HG03060 (cell line): ENCODE results near the gene CHN1.

ENCODE experiments used
- ATAC-seq: cut with Tn5 transposase; IDR thresholded peaks from one replicate; pipeline ENCODE4 v1.9.1; 2021; ENCODE audit warnings: low read depth, moderate number of reproducible peaks; ENCODE audit not compliant: unreplicated experiment

CHN1 gene, protein sequence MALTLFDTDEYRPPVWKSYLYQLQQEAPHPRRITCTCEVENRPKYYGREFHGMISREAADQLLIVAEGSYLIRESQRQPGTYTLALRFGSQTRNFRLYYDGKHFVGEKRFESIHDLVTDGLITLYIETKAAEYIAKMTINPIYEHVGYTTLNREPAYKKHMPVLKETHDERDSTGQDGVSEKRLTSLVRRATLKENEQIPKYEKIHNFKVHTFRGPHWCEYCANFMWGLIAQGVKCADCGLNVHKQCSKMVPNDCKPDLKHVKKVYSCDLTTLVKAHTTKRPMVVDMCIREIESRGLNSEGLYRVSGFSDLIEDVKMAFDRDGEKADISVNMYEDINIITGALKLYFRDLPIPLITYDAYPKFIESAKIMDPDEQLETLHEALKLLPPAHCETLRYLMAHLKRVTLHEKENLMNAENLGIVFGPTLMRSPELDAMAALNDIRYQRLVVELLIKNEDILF

DNA sequence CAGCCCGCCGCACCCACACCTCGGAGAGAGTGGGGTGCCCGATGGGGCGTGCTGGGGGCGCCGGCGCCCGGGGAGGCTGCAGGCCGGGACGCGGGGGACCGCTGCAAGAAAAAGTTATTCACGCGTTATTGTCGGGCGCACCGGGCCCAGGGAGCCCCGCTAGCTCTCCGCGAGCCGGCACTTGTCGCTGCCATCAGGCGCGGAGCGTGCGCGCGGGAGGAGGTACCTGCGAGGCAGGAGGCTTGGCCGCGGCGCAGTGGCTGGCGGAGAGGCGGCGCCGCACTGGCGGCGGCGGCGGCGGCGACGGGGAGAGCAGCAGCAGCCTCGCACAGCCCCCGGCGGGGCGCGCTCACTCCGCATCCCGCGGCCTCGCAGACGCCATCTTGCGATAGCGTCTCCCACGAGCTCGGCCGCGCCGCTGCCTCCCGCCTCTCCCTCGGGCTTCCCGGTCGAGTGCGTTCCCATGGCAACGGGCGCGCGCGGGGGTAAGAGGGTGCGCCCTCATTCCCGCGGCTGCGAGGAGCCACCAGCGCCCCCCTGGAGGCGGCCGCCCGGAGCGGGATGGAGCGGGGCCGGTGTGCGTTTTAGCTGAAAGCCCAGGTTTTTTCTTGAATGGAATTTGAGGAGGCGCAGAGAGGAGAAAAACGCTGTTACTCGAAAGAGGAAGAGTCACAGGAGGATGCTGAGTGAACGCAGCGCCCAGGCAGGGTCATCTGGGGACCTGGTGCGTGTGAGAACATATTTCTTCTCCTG, at the start of gene CHN1:
Gene CHN1 (minus strand): TSS at position 402 of the 753 bp plus-strand sequence. CDS start 469 bp downstream, outside the sequence.
- ATAC-seq = no peak

DNA sequence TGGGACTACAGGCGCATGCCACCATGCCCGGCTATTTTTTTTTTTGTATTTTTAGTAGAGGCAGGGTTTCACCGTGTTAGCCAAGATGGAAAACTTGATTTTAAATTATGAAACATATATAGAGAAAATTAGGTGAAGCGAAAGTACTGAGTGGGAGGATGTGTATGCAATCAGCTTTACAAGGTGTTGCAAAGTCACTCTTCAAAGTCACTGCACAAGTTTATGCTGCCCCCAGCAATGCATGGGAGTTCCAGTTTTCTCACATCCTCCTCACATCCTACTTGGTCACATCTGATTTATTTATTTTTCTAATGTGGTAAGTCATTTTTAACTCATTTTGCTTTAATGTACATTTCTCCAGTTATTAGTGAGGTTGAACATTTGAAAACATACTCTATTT, 49.2 kb upstream of the CHN1 start:
- no peak for ATAC-seq

DNA sequence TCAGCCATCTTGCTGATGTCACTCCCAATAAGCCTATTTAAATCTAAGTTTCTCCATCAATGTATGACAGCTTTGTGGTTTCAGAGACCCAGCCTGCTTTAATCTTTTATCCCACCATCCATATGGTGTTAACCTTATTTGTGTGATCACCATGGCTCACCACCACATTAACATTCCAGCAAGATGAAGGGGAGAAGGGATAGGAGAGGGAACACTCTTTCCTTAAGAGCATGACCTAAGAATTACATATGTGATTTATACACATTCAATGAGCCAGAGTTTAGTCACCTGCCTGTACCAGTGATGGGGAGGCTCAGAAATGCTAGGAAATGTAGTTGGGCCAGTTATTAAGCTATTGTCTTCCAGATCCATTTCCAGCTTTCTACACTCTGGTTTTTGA, 44.5 kb upstream of the CHN1 start:
- no peak for ATAC-seq

DNA sequence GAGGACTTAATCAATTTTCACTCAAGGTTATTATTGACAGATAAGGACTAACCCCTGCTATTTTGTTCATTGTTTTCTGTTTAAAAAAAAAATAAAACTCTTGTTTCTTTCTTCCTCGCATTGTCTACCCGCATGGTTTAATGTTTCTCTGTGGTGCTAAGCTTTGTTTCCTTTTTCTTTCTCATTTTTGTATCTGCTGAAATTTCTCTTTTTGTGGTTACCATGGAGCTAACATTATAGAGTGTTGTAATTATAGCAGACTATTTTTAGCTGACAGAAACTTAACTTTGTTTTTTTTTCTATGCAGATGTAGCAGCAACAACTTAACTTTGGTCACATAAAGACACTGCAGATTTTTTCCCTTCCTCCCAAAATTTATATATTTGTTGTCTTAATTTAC, 43.1 kb upstream of the CHN1 start:
- no peak for ATAC-seq

DNA sequence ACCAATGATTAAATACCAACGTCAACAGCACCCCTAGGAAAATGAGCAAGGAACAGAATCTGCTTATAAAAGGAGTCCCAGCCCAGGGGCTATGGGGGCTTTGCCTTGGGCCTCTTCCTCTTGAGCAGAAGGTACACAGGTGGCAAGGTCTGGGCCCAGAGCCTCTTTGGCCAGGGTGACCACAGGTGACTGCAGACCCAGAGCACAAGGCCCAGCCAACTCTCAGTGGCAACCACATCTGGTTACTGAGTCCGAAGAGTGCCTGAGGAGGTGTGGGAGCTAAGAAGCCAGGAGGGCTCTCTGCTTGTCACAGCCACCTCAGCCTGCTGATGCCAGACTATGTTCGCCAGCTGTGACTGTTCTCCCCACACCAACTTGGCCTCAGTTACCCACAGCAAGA, 34.3 kb upstream of the CHN1 start:
- no peak for ATAC-seq

DNA sequence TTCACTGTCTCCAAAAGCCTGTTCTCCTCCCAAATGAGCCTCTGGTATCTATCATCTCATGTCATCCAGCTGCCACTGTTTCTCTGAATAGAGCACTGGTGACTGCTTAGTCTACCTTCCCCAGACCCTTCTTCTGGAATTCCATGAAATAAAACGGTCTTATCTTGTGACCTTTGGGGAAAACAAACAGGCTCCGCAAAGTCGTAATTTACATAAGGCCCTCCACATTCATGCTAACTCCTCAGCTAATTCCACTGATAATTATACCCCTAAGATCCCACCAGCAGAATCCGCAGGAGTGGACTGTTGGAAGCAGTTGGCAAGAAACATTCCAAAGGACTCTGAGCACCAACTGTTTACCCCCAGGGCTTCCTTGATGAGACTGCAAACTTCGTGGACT, 33.9 kb upstream of the CHN1 start:
- ATAC-seq = no peak

DNA sequence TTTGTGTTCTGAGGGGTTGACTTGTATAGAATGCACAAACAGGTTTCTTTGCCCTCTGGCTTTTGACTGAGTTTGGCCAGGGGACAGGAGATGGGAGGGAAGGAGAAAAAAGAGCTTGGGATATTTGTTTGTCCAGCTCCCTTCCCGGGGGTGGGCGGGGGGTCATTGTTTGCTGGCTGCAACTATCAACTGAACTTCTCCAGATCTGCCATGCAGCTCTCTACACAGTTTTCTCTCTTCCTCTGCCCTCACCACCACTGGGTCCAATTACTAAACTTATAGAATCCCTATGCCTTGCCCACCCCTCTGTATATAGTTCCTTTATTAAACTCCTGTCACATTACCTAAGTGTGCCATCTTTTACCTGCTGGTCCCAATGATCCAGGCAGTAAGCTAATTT, 32.8 kb upstream of the CHN1 start:
- ATAC-seq = no peak

DNA sequence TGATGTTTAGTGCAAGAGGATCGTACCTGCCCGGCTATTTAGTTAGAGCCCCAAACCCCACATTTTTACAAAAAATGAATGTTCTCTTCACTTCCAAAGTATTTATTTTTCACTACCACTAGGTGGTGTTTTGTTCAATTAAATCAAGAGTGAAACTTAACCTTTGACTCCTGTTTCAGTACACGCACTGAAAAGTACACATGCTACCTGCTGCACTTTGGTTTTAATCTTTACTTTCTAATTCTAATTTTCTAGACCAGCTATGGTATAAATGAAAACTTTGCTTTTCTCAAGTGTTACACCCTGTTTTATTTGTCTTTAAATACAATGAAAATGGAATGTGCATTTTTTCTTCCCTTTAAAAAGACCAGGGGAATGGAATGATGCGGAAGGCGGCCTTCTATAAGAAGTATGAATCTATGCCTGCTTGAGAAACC, 31.4 kb upstream of the CHN1 start:
- ATAC-seq = no peak

DNA sequence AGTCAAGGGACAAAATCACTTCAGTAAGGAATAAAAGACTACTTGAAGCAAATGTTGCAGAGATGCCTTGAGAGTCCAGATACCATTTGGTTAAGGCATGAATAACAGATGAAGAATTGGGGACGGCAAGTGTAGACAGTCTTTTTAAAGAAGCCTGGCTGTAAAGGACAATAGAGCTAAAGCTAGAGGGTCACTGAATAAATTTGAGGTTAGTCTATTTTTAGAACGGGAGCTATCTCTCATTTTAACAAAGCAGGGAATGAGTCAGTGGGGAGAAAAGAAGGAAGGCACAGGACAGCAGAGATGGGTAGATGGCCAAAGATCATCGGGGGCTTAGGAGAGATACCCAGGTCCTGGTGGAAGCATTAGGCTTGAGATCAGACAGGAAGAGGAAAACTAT, 30.6 kb upstream of the CHN1 start:
- ATAC-seq = no peak

DNA sequence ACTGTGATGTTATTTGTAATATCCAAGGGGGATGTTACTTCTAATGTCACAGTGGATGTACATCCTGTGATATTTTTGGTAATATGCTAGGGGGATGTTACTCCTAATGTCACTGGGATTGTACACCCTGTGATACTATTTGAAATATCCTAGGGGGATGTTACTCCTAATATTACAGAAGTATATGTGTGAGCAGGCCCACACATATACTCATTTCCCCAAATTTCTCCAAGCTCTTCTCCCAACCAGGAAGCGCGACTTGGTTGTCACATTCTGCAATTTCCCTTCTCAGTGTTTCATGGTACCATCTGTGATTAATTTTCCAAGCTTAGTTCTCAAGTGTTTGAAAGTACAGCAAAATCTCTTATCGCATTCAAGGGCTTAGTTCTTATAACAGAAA, 29.5 kb upstream of the CHN1 start:
- no peak for ATAC-seq

DNA sequence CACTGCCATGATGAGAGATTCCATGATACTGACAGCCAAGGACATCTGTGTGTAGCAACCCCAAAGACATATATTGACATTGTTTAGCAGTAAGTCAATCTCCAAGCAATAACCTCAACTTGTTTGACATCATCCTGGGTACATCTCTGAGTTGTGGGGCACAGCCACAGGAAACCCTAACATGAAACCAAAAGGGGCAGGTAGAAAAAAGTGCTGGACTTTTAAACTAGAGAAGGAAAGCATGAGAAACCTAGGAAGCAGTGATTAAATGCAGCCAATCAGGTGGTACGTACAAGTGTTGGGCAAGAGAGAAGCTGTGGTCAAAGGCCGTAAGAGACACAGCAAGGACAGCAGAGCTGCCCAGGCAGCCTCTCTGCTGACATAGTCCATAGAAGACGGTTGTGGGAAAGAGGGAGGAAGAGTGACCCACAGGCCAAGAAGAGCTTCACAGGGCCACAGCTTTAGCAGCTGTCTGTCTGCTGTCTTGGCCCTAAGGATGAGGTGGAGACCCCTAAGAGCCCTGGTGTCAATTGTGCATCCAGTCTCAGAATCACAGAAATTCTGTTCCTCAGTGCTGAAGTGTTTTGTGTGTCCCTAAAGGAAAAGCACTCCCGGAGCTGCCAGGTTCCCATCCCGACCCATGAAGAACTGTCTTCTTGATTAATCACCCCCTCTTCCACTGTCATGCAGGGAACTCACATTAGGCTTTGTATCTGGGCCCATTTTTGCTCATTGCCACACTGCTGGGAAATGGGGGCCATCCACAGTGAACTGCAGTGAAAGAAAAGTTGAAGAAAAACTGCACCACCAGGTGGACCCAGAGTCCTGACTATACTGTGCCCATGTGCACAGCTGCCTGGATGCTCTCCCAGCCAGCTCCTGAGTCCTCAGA, 25.4 kb upstream of the CHN1 start:
- ATAC-seq = no peak

DNA sequence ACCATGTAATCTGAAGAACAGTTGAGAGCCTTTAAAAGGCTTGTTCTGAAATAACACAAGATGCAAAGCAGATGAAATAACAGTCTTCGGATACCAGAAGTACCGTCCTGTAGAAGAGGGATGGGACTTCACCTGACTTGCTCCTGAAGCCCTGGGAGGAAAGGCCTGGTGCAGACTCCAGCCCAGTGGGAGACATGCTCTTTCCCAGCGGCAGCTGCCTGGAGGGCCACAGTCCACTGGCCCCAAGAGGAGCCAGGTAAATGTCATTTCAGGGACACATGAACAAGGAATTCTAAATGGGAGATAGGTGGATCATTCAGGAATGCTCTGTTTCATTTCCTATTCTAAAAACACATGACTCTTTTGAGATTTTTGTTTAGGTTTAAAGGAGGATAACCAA, 22.6 kb upstream of the CHN1 start:
- ATAC-seq = no peak

DNA sequence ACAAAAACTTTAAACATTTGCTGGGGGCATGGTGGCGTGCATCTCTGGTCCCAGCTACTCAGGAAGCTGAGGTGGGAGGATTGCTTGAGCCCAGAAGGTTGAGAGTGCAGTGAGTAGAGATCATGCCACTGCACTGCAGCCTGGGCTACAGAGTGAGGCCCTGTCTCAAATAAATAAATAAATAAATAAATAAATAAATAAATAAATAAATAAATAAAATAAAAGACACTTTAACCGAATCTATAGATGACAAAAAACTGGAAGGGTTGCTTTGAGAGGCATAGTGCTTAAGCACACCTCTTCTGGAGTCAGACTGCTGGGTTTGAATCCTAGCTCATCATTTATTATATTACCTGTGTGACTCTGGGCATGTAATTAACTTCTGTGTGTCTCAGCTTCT, 21.2 kb upstream of the CHN1 start:
- no peak for ATAC-seq

DNA sequence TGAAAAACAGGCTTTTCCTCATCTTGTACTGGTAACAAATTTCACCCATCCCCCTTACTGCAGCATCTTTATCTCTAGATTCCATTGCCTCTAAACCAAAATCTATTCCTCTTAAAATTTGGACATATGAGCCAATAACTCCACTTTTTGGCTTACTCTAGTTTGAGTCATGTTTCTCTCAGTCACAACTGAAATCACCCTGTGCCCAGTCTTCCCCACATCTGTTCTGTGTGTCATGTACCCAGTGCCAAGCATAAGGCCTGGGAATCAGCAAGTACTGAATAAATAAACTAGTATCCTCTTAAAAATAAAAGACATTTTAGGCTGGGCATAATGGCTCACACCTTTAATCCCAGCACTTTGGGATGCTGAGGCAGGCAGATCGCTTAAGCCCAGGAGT, 20.8 kb upstream of the CHN1 start:
- ATAC-seq = no peak

DNA sequence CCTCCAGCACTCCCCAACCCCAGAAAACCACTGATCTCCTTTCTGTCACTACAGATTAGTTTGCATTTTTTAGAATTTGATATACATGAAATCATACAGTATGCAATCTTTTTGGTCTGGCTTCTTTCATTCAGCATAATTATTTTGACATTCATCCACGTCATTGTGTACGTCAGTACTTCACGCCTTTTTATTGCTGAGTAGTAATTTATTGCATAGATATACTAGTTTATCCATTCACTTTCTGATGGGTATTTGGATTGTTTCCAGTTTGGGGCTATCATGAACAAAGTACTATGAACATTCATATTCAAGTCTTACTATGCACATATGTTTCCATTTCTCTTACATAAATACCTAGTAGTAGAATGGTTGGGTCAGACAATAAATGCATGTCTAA, 20.1 kb upstream of the CHN1 start:
- no peak for ATAC-seq

DNA sequence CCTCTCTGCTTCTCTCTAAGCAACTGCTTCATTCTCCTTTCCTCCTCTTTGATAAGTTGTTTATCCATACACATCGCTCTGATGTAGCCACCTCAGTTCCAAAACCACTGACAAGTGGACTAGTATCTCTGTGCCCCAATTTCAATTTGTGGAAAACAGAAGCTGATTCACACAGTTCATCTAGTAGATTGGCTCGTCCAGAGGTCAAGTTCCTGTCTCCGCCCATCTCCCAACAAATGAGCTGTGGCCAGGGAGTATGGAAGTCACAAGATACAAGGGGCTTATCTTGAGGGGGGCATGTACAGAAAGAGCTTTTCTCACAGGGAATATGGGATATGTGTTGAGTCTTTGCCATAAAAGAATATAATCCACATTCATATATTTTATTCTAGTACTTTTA, 17.7 kb upstream of the CHN1 start:
- no peak for ATAC-seq

DNA sequence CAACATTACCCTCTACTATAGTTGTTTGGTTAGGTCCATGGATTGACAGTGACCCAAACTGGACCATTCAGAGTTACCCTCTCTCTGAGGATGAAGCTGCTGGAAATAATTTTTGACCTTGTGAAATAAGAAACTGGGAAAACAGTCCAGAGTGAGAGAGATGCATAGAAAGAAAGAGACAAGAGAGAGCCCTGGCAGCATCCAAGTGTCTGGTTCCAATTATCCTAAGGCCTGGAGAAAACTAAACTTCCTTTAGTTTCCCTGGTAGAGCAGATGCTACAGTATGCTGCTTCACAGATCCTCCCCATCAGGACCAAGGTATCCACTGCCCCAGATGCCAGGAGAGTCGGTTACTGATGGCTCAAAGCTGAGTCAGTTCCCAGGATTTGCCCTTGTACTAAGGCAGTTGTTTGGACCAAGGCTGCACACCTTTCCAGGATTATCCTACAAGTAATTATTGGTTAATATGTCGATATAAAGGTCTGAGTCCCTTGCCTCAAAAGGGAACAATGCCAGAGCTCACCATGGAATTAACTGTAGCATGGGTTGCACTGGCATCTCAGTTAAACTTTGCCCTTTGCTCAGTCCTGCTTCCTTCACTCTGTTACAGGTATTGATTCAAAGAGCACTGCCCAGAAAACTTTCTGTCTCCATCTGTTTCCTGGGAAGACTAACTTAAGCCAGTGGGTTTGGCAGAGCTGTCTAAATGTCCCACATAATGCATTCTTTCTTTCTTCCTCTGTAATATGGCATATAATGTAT, 14.6 kb upstream of the CHN1 start:
- ATAC-seq = no peak

DNA sequence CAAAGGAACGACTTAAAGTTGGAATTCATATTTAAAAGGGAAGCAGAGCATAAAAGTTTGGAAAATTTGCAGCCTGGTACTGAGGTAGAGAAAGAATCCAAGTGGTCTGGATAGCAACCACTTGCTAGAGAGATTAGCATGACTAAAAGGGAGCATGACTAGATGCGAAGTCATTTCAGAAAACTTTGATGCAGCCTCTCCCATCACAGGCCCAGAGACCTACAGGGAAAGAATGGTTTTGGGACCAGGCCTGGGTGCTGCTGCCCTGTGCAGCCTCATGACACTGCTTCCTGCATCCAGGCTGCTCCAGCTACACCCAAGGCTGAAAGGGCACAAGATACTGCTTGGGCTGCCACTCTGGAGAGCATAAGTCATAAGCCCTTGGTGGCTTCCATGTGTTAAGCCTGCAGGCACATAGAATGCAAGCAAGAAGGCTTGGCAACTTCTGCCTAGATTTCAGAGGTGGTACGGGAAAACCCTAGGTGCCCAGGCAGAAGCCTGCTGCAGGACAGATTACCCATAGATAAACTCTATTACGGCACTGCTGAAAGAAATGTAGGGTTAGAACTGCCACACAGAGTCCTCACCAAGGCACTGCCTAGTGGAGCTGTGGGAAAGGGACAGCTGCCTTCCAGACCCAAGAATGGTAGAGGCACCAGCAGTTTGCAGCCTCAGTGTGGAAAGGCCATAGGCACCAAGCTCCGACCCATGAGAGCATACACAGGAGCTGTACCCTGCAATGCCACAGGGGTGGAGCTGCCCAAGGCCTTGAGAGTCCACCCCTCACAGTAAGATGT, 12.6 kb upstream of the CHN1 start:
- ATAC-seq = no peak

DNA sequence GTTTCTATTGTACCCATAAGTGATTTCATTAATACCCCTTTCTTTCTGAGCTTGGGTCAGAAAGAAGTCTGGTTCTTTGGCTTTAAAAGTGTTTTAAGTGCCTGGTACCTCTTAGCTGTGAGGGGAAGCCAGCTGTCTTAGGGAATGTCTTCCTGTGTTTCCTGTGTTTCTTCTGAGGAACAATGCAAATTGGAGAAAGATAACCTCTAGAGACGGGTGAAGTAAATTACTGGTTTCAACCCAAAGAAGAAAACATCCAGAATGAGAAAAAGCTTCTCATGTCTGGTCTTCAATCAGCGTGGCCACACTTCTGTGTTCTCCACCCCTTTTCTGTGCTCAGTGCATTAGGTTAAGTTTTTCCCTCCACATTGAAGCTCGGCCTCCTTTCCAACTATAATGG, 10.2 kb upstream of the CHN1 start:
- ATAC-seq = no peak
